ENCODE data around the gene TBCK. TPM values are rescaled to one million over a fixed set of nuclear protein-coding genes. Genes with fewer than 3 reads are reported as not detected.

Gene TBCK
- polyA plus RNA-seq, 2 donors = 6.0 to 8.2 TPM

GRCh38 chr4:106092361-106093040, 223.5 kb downstream of the TBCK start:
- Histone ChIP-seq H3K4me3 (ENCODE audit: low read depth in 1 of 2, low read length in 2 of 2) (no peak overlapping the region), H3K4me1 (ENCODE audit: control insufficient read depth in 2 of 2, insufficient read depth in 2 of 2, low read length in 1 of 2) (no peaks in the 10 kb centered on the region), H3K27me3 (ENCODE audit: control insufficient read depth in 1 of 2, insufficient read depth in 2 of 2, low read length in 2 of 2) (no peaks in the 10 kb centered on the region), H3K27ac (ENCODE audit: low read depth in 2 of 2, low read length in 1 of 2) (no peak overlapping the region), H3K9me3 (ENCODE audit: control insufficient read depth in 2 of 2, insufficient read depth in 1 of 2, low read depth in 1 of 2, low read length in 1 of 2) (peaks cover 10 to 21% of the 10 kb centered on the region in 2 donors), H3K36me3 (ENCODE audit: control insufficient read depth in 2 of 2, insufficient read depth in 2 of 2, low read length in 1 of 2) (peaks cover 8 to 13% of the 10 kb centered on the region in 2 donors)
- WGBS, 2 donors = 97 to 99% methylated on average over 21 to 24 of the region's 24 CpGs

GRCh38 chr4:106090826-106091225, 225.2 kb downstream of the TBCK start:
- H3K4me1 ChIP-seq (ENCODE audit: control insufficient read depth in 2 of 2, insufficient read depth in 2 of 2, low read length in 1 of 2) = no peaks in the 10 kb centered on the region
- H3K36me3 ChIP-seq (ENCODE audit: control insufficient read depth in 2 of 2, insufficient read depth in 2 of 2, low read length in 1 of 2) = peaks cover 8 to 13% of the 10 kb centered on the region in 2 donors
- no peak overlapping the region for H3K4me3 ChIP-seq (ENCODE audit: low read depth in 1 of 2, low read length in 2 of 2)
- H3K27me3 ChIP-seq (ENCODE audit: control insufficient read depth in 1 of 2, insufficient read depth in 2 of 2, low read length in 2 of 2) = no peaks in the 10 kb centered on the region
- H3K27ac ChIP-seq (ENCODE audit: low read depth in 2 of 2, low read length in 1 of 2) = no peak overlapping the region
- peaks cover 10 to 21% of the 10 kb centered on the region in 2 donors for H3K9me3 ChIP-seq (ENCODE audit: control insufficient read depth in 2 of 2, insufficient read depth in 1 of 2, low read depth in 1 of 2, low read length in 1 of 2)

- H3K27ac ChIP-seq (ENCODE audit: low read depth in 2 of 2, low read length in 1 of 2) = no peak overlapping the region
- H3K9me3 ChIP-seq (ENCODE audit: control insufficient read depth in 2 of 2, insufficient read depth in 1 of 2, low read depth in 1 of 2, low read length in 1 of 2) = peaks cover 0 to 9% of the 10 kb centered on the region in 2 donors
Measured at GRCh38 chr4:106083065-106083464, 232.9 kb downstream of the TBCK start.

GRCh38 chr4:106080376-106080775, 235.6 kb downstream of the TBCK start:
- H3K36me3 ChIP-seq (ENCODE audit: control insufficient read depth in 2 of 2, insufficient read depth in 2 of 2, low read length in 1 of 2) = peaks cover 0 to 4% of the 10 kb centered on the region in 2 donors
- 42 to 57% methylated on average over 1 of the region's 1 CpG for WGBS, 2 donors
- no peaks in the 10 kb centered on the region for H3K4me1 ChIP-seq (ENCODE audit: control insufficient read depth in 2 of 2, insufficient read depth in 2 of 2, low read length in 1 of 2)
- H3K27ac ChIP-seq (ENCODE audit: low read depth in 2 of 2, low read length in 1 of 2) = no peak overlapping the region
- H3K9me3 ChIP-seq (ENCODE audit: control insufficient read depth in 2 of 2, insufficient read depth in 1 of 2, low read depth in 1 of 2, low read length in 1 of 2) = peaks cover 3 to 12% of the 10 kb centered on the region in 2 donors
- no peaks in the 10 kb centered on the region for H3K27me3 ChIP-seq (ENCODE audit: control insufficient read depth in 1 of 2, insufficient read depth in 2 of 2, low read length in 2 of 2)
- no peak overlapping the region for H3K4me3 ChIP-seq (ENCODE audit: low read depth in 1 of 2, low read length in 2 of 2)

More at GRCh38 chr4:106083065-106083464, 232.9 kb downstream of the TBCK start:
- Histone ChIP-seq H3K4me3 (ENCODE audit: low read depth in 1 of 2, low read length in 2 of 2) (no peak overlapping the region), H3K36me3 (ENCODE audit: control insufficient read depth in 2 of 2, insufficient read depth in 2 of 2, low read length in 1 of 2) (peaks cover 0 to 4% of the 10 kb centered on the region in 2 donors), H3K4me1 (ENCODE audit: control insufficient read depth in 2 of 2, insufficient read depth in 2 of 2, low read length in 1 of 2) (no peaks in the 10 kb centered on the region), H3K27me3 (ENCODE audit: control insufficient read depth in 1 of 2, insufficient read depth in 2 of 2, low read length in 2 of 2) (no peaks in the 10 kb centered on the region)
- 96 to 97% methylated on average over 8 of the region's 8 CpGs for WGBS, 2 donors

- H3K36me3 ChIP-seq (ENCODE audit: control insufficient read depth in 2 of 2, insufficient read depth in 2 of 2, low read length in 1 of 2) = peaks cover 0 to 4% of the 10 kb centered on the region in 2 donors
- H3K27ac ChIP-seq (ENCODE audit: low read depth in 2 of 2, low read length in 1 of 2) = no peak overlapping the region
- H3K9me3 ChIP-seq (ENCODE audit: control insufficient read depth in 2 of 2, insufficient read depth in 1 of 2, low read depth in 1 of 2, low read length in 1 of 2) = peaks cover 3 to 12% of the 10 kb centered on the region in 2 donors
- 87 to 92% methylated on average over 2 of the region's 2 CpGs for WGBS, 2 donors
- no peak overlapping the region for H3K4me3 ChIP-seq (ENCODE audit: low read depth in 1 of 2, low read length in 2 of 2)
- no peaks in the 10 kb centered on the region for H3K27me3 ChIP-seq (ENCODE audit: control insufficient read depth in 1 of 2, insufficient read depth in 2 of 2, low read length in 2 of 2)
- no peaks in the 10 kb centered on the region for H3K4me1 ChIP-seq (ENCODE audit: control insufficient read depth in 2 of 2, insufficient read depth in 2 of 2, low read length in 1 of 2)
Measured at GRCh38 chr4:106079616-106080015, 236.4 kb downstream of the TBCK start.

GRCh38 chr4:106065018-106065417, 251.0 kb downstream of the TBCK start:
- no peaks in the 10 kb centered on the region for H3K36me3 ChIP-seq (ENCODE audit: control insufficient read depth in 2 of 2, insufficient read depth in 2 of 2, low read length in 1 of 2)
- H3K27me3 ChIP-seq (ENCODE audit: control insufficient read depth in 1 of 2, insufficient read depth in 2 of 2, low read length in 2 of 2) = no peaks in the 10 kb centered on the region
- H3K4me1 ChIP-seq (ENCODE audit: control insufficient read depth in 2 of 2, insufficient read depth in 2 of 2, low read length in 1 of 2) = no peaks in the 10 kb centered on the region
- H3K27ac ChIP-seq (ENCODE audit: low read depth in 2 of 2, low read length in 1 of 2) = no peak overlapping the region
- no peak overlapping the region for H3K4me3 ChIP-seq (ENCODE audit: low read depth in 1 of 2, low read length in 2 of 2)
- H3K9me3 ChIP-seq (ENCODE audit: control insufficient read depth in 2 of 2, insufficient read depth in 1 of 2, low read depth in 1 of 2, low read length in 1 of 2) = no peaks in the 10 kb centered on the region
- WGBS, 2 donors = 69 to 70% methylated on average over 1 of the region's 1 CpG

- no peaks in the 10 kb centered on the region for H3K27me3 ChIP-seq (ENCODE audit: control insufficient read depth in 1 of 2, insufficient read depth in 2 of 2, low read length in 2 of 2)
- H3K9me3 ChIP-seq (ENCODE audit: control insufficient read depth in 2 of 2, insufficient read depth in 1 of 2, low read depth in 1 of 2, low read length in 1 of 2) = no peaks in the 10 kb centered on the region
- H3K4me3 ChIP-seq (ENCODE audit: low read depth in 1 of 2, low read length in 2 of 2) = no peak overlapping the region
- 57 to 66% methylated on average over 3 of the region's 3 CpGs for WGBS, 2 donors
- no peaks in the 10 kb centered on the region for H3K4me1 ChIP-seq (ENCODE audit: control insufficient read depth in 2 of 2, insufficient read depth in 2 of 2, low read length in 1 of 2)
- H3K27ac ChIP-seq (ENCODE audit: low read depth in 2 of 2, low read length in 1 of 2) = no peak overlapping the region
- H3K36me3 ChIP-seq (ENCODE audit: control insufficient read depth in 2 of 2, insufficient read depth in 2 of 2, low read length in 1 of 2) = no peaks in the 10 kb centered on the region
Measured at GRCh38 chr4:106063009-106063408, 253.0 kb downstream of the TBCK start.

GRCh38 chr4:106062452-106062875, 253.5 kb downstream of the TBCK start:
- Histone ChIP-seq H3K36me3 (ENCODE audit: control insufficient read depth in 2 of 2, insufficient read depth in 2 of 2, low read length in 1 of 2) (no peaks in the 10 kb centered on the region), H3K9me3 (ENCODE audit: control insufficient read depth in 2 of 2, insufficient read depth in 1 of 2, low read depth in 1 of 2, low read length in 1 of 2) (no peaks in the 10 kb centered on the region), H3K27me3 (ENCODE audit: control insufficient read depth in 1 of 2, insufficient read depth in 2 of 2, low read length in 2 of 2) (no peaks in the 10 kb centered on the region), H3K4me3 (ENCODE audit: low read depth in 1 of 2, low read length in 2 of 2) (no peak overlapping the region), H3K27ac (ENCODE audit: low read depth in 2 of 2, low read length in 1 of 2) (no peak overlapping the region), H3K4me1 (ENCODE audit: control insufficient read depth in 2 of 2, insufficient read depth in 2 of 2, low read length in 1 of 2) (no peaks in the 10 kb centered on the region)
- 69 to 74% methylated on average over 1 of the region's 1 CpG for WGBS, 2 donors

GRCh38 chr4:106058921-106059320, 257.1 kb downstream of the TBCK start:
- no peaks in the 10 kb centered on the region for H3K9me3 ChIP-seq (ENCODE audit: control insufficient read depth in 2 of 2, insufficient read depth in 1 of 2, low read depth in 1 of 2, low read length in 1 of 2)
- H3K27me3 ChIP-seq (ENCODE audit: control insufficient read depth in 1 of 2, insufficient read depth in 2 of 2, low read length in 2 of 2) = no peaks in the 10 kb centered on the region
- no peak overlapping the region for H3K27ac ChIP-seq (ENCODE audit: low read depth in 2 of 2, low read length in 1 of 2)
- H3K36me3 ChIP-seq (ENCODE audit: control insufficient read depth in 2 of 2, insufficient read depth in 2 of 2, low read length in 1 of 2) = no peaks in the 10 kb centered on the region
- no peak overlapping the region for H3K4me3 ChIP-seq (ENCODE audit: low read depth in 1 of 2, low read length in 2 of 2)
- H3K4me1 ChIP-seq (ENCODE audit: control insufficient read depth in 2 of 2, insufficient read depth in 2 of 2, low read length in 1 of 2) = no peaks in the 10 kb centered on the region

- Histone ChIP-seq H3K9me3 (ENCODE audit: control insufficient read depth in 2 of 2, insufficient read depth in 1 of 2, low read depth in 1 of 2, low read length in 1 of 2) (no peaks in the 10 kb centered on the region), H3K36me3 (ENCODE audit: control insufficient read depth in 2 of 2, insufficient read depth in 2 of 2, low read length in 1 of 2) (no peaks in the 10 kb centered on the region), H3K4me3 (ENCODE audit: low read depth in 1 of 2, low read length in 2 of 2) (no peak overlapping the region), H3K4me1 (ENCODE audit: control insufficient read depth in 2 of 2, insufficient read depth in 2 of 2, low read length in 1 of 2) (no peaks in the 10 kb centered on the region), H3K27me3 (ENCODE audit: control insufficient read depth in 1 of 2, insufficient read depth in 2 of 2, low read length in 2 of 2) (no peaks in the 10 kb centered on the region), H3K27ac (ENCODE audit: low read depth in 2 of 2, low read length in 1 of 2) (no peak overlapping the region)
Measured at GRCh38 chr4:106056914-106057313, 259.1 kb downstream of the TBCK start.

All from esophagus (tissue), 2 donors.